Astrocyte (in vitro differentiated cells and primary cell): ENCODE measurements around the gene MOK. TPM values are rescaled to one million over a fixed set of nuclear protein-coding genes. Genes with fewer than 3 reads are reported as not detected.

ENCODE experiments used
- DNase-seq: peaks from one replicate; pipeline ENCODE4 v3.0.0-alpha.2; 2010; ENCODE audit warnings: low read depth
- FAIRE-seq: peaks from 2 replicates; lab custom pipeline; 2011; peaks lifted over from hg19 to GRCh38; lab: Jason Lieb, UNC
- H2AFZ ChIP-seq: 2 replicates; pipeline ENCODE4 v1.6.0; 2012; ENCODE audit warnings: low read depth, low read length, inconsistent platforms
- H3K27ac ChIP-seq: 2 replicates; pipeline ENCODE4 v1.5.1; 2011; ENCODE audit warnings: low read depth, low read length, inconsistent platforms
- H3K27me3 ChIP-seq: 2 replicates; pipeline ENCODE4 v1.6.0; 2011; ENCODE audit warnings: low read length, inconsistent platforms; ENCODE audit not compliant: insufficient read depth
- H3K36me3 ChIP-seq: 2 replicates; pipeline ENCODE4 v1.5.1; 2011; ENCODE audit warnings: low read length, inconsistent platforms; ENCODE audit not compliant: insufficient read depth
- H3K4me1 ChIP-seq: 2 replicates; pipeline ENCODE4 v1.5.1; 2011; ENCODE audit warnings: low read length, inconsistent platforms; ENCODE audit not compliant: insufficient read depth
- H3K4me2 ChIP-seq: 2 replicates; pipeline ENCODE4 v1.6.0; 2012; ENCODE audit warnings: low read length, inconsistent platforms
- H3K4me3 ChIP-seq: 2 replicates; pipeline ENCODE4 v1.5.1; 2011; ENCODE audit warnings: low read depth, mild to moderate bottlenecking, low read length, inconsistent platforms; ENCODE audit not compliant: insufficient read depth
- H3K79me2 ChIP-seq: 2 replicates; pipeline ENCODE4 v1.6.0; 2012; ENCODE audit warnings: mild to moderate bottlenecking, low read length, inconsistent platforms; ENCODE audit not compliant: insufficient read depth
- H3K9ac ChIP-seq: 2 replicates; pipeline ENCODE4 v1.6.0; 2012; ENCODE audit warnings: mild to moderate bottlenecking, low read length, inconsistent platforms
- H3K9me3 ChIP-seq: 2 replicates; pipeline ENCODE4 v1.5.1; 2012; ENCODE audit warnings: low read depth, mild to moderate bottlenecking, low read length, inconsistent platforms; ENCODE audit not compliant: insufficient read depth
- H4K20me1 ChIP-seq: 2 replicates; pipeline ENCODE4 v1.6.0; 2012; ENCODE audit warnings: low read length, inconsistent platforms; ENCODE audit not compliant: insufficient read depth
- H3K27ac Mint-ChIP-seq: one replicate; pipeline ENCODE4 v1.8.0; 2021; ENCODE audit warnings: mild to moderate bottlenecking, mixed read lengths; ENCODE audit not compliant: unreplicated experiment
- H3K27me3 Mint-ChIP-seq: one replicate; pipeline ENCODE4 v1.8.0; 2021; ENCODE audit warnings: low read depth, mixed read lengths; ENCODE audit not compliant: unreplicated experiment
- H3K36me3 Mint-ChIP-seq: one replicate; pipeline ENCODE4 v1.8.0; 2021; ENCODE audit warnings: low read depth, mixed read lengths; ENCODE audit not compliant: unreplicated experiment
- H3K4me1 Mint-ChIP-seq: one replicate; pipeline ENCODE4 v1.8.0; 2021; ENCODE audit warnings: low read depth, mixed read lengths; ENCODE audit not compliant: unreplicated experiment
- H3K4me3 Mint-ChIP-seq: one replicate; pipeline ENCODE4 v1.8.0; 2021; ENCODE audit warnings: mild to moderate bottlenecking, moderate library complexity, mixed read lengths; ENCODE audit not compliant: unreplicated experiment
- H3K9me3 Mint-ChIP-seq: one replicate; pipeline ENCODE4 v1.8.0; 2021; ENCODE audit warnings: mild to moderate bottlenecking, mixed read lengths; ENCODE audit not compliant: unreplicated experiment
- CTCF ChIP-seq: IDR thresholded peaks from 2 replicates; pipeline ENCODE4 v1.5.1; 2011; ENCODE audit warnings: low read depth, mild to moderate bottlenecking, inconsistent platforms, low read length, moderate library complexity; ENCODE audit not compliant: insufficient read depth
- EZH2 ChIP-seq: IDR thresholded peaks from 2 replicates; pipeline ENCODE4 v1.6.1; 2012; ENCODE audit warnings: mild to moderate bottlenecking, low read length, inconsistent platforms; ENCODE audit not compliant: insufficient read depth
- total RNA-seq: library from RNA; stranded (reverse); gene quantifications from 2 replicates; pipeline ENCODE4 v1.2.1, GENCODE V29; 2021

MOK gene
- total RNA-seq, 1 donor from 2014 or later: 9.3 TPM

- DNase-seq (no peak), FAIRE-seq (no peak)
- Histone ChIP-seq H3K36me3 (peaks cover 21% of the 10 kb centered on the region), H3K79me2 (peaks cover 80% of the 10 kb centered on the region), H3K9ac (no peak overlapping the region), H4K20me1 (peaks cover 70% of the 10 kb centered on the region), H3K4me3 (no peak overlapping the region), H2AFZ (no peak overlapping the region), H3K4me1 (no peaks in the 10 kb centered on the region), H3K27ac (no peak overlapping the region), H3K27me3 (no peaks in the 10 kb centered on the region), H3K4me2 (no peak overlapping the region), H3K9me3 (no peaks in the 10 kb centered on the region)
- Mint-ChIP-seq H3K4me1 (peaks cover 21% of the 10 kb centered on the region), H3K36me3 (peaks cover 13% of the 10 kb centered on the region), H3K4me3 (no peak overlapping the region), H3K27me3 (no peaks in the 10 kb centered on the region), H3K9me3 (no peaks in the 10 kb centered on the region), H3K27ac (no peak overlapping the region)
- no peak for TF ChIP-seq CTCF
- TF ChIP-seq EZH2: no peak
These were observed 108.1 kb downstream of the MOK start for GRCh38 chr14:102196902-102197230.

GRCh38 chr14:102196039-102196901, 108.7 kb downstream of the MOK start:
- H3K4me1 Mint-ChIP-seq: peaks cover 21% of the 10 kb centered on the region
- peak overlapping the region; percentile 40 for H3K4me3 Mint-ChIP-seq
- H3K36me3 ChIP-seq: peaks cover 21% of the 10 kb centered on the region
- no peaks in the 10 kb centered on the region for H3K9me3 Mint-ChIP-seq
- peaks cover 11% of the 10 kb centered on the region for H3K36me3 Mint-ChIP-seq
- H3K4me2 ChIP-seq: no peak overlapping the region
- no peak overlapping the region for H3K27ac ChIP-seq
- H3K79me2 ChIP-seq: peaks cover 81% of the 10 kb centered on the region
- no peaks in the 10 kb centered on the region for H3K4me1 ChIP-seq
- H2AFZ ChIP-seq: no peak overlapping the region
- DNase-seq (no peak), FAIRE-seq (no peak)
- peaks cover 68% of the 10 kb centered on the region for H4K20me1 ChIP-seq
- peak overlapping the region; percentile 75 for H3K27ac Mint-ChIP-seq
- TF ChIP-seq EZH2: no peak
- no peak for TF ChIP-seq CTCF
- H3K4me3 ChIP-seq: no peak overlapping the region
- H3K27me3 ChIP-seq: no peaks in the 10 kb centered on the region
- H3K9ac ChIP-seq: no peak overlapping the region
- H3K27me3 Mint-ChIP-seq: no peaks in the 10 kb centered on the region
- H3K9me3 ChIP-seq: no peaks in the 10 kb centered on the region

GRCh38 chr14:102195446-102195845, 109.5 kb downstream of the MOK start:
- H2AFZ ChIP-seq: no peak overlapping the region
- no peak overlapping the region for H3K9ac ChIP-seq
- no peaks in the 10 kb centered on the region for H3K9me3 ChIP-seq
- peaks cover 21% of the 10 kb centered on the region for H3K36me3 ChIP-seq
- no peak overlapping the region for H3K27ac ChIP-seq
- no peak overlapping the region for H3K4me2 ChIP-seq
- TF ChIP-seq CTCF (no peak), EZH2 (no peak)
- peaks cover 83% of the 10 kb centered on the region for H3K79me2 ChIP-seq
- DNase-seq (no peak), FAIRE-seq (no peak)
- no peaks in the 10 kb centered on the region for H3K27me3 Mint-ChIP-seq
- H3K36me3 Mint-ChIP-seq: peaks cover 9% of the 10 kb centered on the region
- peaks cover 20% of the 10 kb centered on the region for H3K4me1 Mint-ChIP-seq
- no peaks in the 10 kb centered on the region for H3K27me3 ChIP-seq
- no peaks in the 10 kb centered on the region for H3K9me3 Mint-ChIP-seq
- H3K4me1 ChIP-seq: no peaks in the 10 kb centered on the region
- H4K20me1 ChIP-seq: peaks cover 67% of the 10 kb centered on the region
- H3K4me3 ChIP-seq: no peak overlapping the region
- H3K4me3 Mint-ChIP-seq: no peak overlapping the region
- no peak overlapping the region for H3K27ac Mint-ChIP-seq
